Nephron progenitor cell (in vitro differentiated cells): ENCODE measurements around the gene PLP2.

Source experiments
- DNase-seq: peaks from one replicate; pipeline ENCODE4 v3.0.0; 2021
- H3K27ac Mint-ChIP-seq: 2 replicates; pipeline ENCODE4 v1.8.0; 2021; ENCODE audit warnings: mild to moderate bottlenecking, moderate library complexity, mixed read lengths
- H3K27me3 Mint-ChIP-seq: 2 replicates; pipeline ENCODE4 v1.8.0; 2021; ENCODE audit warnings: mild to moderate bottlenecking, low read depth, mixed read lengths; ENCODE audit not compliant: poor library complexity
- H3K36me3 Mint-ChIP-seq: 2 replicates; pipeline ENCODE4 v1.8.0; 2021; ENCODE audit warnings: low read depth, mixed read lengths
- H3K4me1 Mint-ChIP-seq: 2 replicates; pipeline ENCODE4 v1.8.0; 2021; ENCODE audit warnings: mixed read lengths
- H3K4me3 Mint-ChIP-seq: 2 replicates; pipeline ENCODE4 v1.8.0; 2021; ENCODE audit warnings: mild to moderate bottlenecking, moderate library complexity, mixed read lengths
- H3K9me3 Mint-ChIP-seq: 2 replicates; pipeline ENCODE4 v1.8.0; 2021; ENCODE audit warnings: mild to moderate bottlenecking, moderate library complexity, mixed read lengths
- TF ChIP-seq, protein P1 (sequence below): fragments of 200-600 bp; sonication (generic); IDR thresholded peaks from 2 replicates; pipeline ENCODE4 v1.5.0; 2021; ENCODE audit warnings: antibody characterized with exemption

The PLP2 gene

GRCh38 chrX:49203536-49203935, 31.8 kb downstream of the PLP2 start:
- peaks cover 40% of the 10 kb centered on the region for H3K9me3 Mint-ChIP-seq
- TF ChIP-seq, protein P1, sequence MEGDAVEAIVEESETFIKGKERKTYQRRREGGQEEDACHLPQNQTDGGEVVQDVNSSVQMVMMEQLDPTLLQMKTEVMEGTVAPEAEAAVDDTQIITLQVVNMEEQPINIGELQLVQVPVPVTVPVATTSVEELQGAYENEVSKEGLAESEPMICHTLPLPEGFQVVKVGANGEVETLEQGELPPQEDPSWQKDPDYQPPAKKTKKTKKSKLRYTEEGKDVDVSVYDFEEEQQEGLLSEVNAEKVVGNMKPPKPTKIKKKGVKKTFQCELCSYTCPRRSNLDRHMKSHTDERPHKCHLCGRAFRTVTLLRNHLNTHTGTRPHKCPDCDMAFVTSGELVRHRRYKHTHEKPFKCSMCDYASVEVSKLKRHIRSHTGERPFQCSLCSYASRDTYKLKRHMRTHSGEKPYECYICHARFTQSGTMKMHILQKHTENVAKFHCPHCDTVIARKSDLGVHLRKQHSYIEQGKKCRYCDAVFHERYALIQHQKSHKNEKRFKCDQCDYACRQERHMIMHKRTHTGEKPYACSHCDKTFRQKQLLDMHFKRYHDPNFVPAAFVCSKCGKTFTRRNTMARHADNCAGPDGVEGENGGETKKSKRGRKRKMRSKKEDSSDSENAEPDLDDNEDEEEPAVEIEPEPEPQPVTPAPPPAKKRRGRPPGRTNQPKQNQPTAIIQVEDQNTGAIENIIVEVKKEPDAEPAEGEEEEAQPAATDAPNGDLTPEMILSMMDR, result no peak
- peaks cover 5% of the 10 kb centered on the region for H3K4me1 Mint-ChIP-seq
- H3K36me3 Mint-ChIP-seq, result no peaks in the 10 kb centered on the region
- no peak for DNase-seq
- H3K4me3 Mint-ChIP-seq, result no peak overlapping the region
- H3K27ac Mint-ChIP-seq, result no peak overlapping the region
- H3K27me3 Mint-ChIP-seq, result peaks cover 20% of the 10 kb centered on the region

DNA sequence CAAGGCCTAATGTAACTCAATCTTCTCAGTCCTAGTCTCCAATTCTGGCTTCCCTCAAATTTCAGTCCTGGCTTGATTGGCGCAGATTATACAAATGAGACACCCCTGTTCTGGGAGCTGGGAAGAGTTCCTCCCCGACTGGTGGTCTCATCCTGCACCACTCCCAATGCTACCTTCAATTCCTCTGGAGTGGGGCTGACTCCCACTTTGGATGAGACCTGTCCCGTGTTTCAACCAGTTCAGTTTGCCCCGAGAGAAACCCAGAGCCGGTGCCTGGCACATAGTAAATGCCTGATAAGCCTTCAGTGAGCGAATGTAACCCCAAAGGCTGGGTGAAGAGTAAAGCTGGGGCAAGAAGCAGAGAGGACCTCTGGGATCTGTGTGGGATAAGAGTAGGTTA, 32.3 kb downstream of the PLP2 start:
- H3K27ac Mint-ChIP-seq, result no peak overlapping the region
- H3K27me3 Mint-ChIP-seq, result peaks cover 16% of the 10 kb centered on the region
- no peaks in the 10 kb centered on the region for H3K36me3 Mint-ChIP-seq
- peaks cover 5% of the 10 kb centered on the region for H3K4me1 Mint-ChIP-seq
- DNase-seq, result no peak
- H3K9me3 Mint-ChIP-seq, result peaks cover 38% of the 10 kb centered on the region
- no peak overlapping the region for H3K4me3 Mint-ChIP-seq
- TF ChIP-seq, protein P1, result no peak

DNA sequence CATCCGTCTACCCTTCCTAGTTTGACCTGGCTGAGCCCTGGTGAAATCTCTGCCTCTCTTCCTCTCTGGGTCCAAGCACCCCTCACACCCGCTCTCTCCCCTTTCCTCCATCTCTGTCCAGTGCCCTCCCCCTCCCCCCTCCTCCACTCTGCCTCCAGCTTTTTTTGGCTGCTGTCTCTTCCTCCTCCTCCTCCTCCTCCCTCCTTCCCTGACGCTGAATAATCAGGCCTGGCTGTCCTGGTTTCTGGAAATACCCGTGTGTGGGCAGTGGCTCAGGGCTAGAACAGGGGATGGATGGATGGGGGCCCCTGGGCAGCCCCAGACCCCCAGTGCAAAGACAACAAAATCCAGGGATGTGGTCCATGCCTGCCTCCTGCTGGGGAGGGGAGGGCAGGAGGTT, 33.0 kb downstream of the PLP2 start:
- Mint-ChIP-seq H3K36me3 (no peaks in the 10 kb centered on the region), H3K27me3 (peaks cover 10% of the 10 kb centered on the region), H3K4me1 (peaks cover 5% of the 10 kb centered on the region), H3K27ac (no peak overlapping the region), H3K4me3 (no peak overlapping the region), H3K9me3 (peaks cover 42% of the 10 kb centered on the region)
- DNase-seq, result no peak
- TF ChIP-seq, protein P1, result no peak

DNA sequence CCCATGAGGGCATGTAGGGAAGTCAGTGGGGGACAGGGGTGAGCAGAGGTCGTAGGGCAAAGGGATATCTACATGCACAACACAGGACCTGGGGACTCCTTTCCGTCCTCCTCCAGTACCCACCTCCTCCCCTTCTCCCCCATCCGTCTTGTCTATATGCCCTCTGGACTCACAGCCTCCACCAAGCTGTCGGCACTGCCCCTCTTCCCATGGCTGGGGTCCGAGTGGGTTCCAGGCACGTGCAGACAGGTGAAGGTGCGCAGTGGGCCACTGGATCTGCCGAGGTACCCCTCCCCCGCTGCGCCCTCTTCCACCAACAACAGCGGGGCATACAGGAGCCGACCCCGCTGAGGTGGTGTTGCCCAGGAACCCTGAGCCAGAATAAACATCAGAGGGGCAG, 33.7 kb downstream of the PLP2 start:
- H3K27ac Mint-ChIP-seq, result no peak overlapping the region
- H3K27me3 Mint-ChIP-seq, result peaks cover 10% of the 10 kb centered on the region
- no peak for DNase-seq
- H3K4me1 Mint-ChIP-seq, result peaks cover 4% of the 10 kb centered on the region
- TF ChIP-seq, protein P1, result no peak
- H3K36me3 Mint-ChIP-seq, result no peaks in the 10 kb centered on the region
- H3K9me3 Mint-ChIP-seq, result peaks cover 41% of the 10 kb centered on the region
- H3K4me3 Mint-ChIP-seq, result no peak overlapping the region

DNA sequence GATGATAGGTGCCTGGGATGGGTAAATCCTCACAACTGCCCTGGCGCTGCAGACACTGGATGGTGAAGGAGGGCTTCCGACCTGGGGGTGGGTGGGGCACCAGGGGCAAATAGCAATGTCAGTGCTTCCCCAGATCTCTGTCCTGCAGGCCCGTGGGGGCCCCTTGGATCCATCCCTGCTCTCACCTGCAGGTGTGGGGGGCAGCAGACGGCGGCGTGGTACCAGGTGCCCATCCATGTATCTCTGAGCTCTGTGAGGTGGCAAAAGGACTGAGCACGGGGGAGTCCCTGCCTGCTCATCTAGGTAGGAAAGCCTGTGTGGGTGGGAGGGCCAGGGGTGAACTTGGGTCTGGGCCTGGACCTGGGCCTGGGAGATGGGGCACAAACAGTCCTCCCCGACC, 34.8 kb downstream of the PLP2 start:
- Mint-ChIP-seq H3K36me3 (no peaks in the 10 kb centered on the region), H3K4me1 (no peaks in the 10 kb centered on the region), H3K27me3 (peaks cover 12% of the 10 kb centered on the region), H3K9me3 (peaks cover 47% of the 10 kb centered on the region), H3K27ac (no peak overlapping the region), H3K4me3 (no peak overlapping the region)
- DNase-seq, result no peak
- TF ChIP-seq, protein P1, result no peak

- Mint-ChIP-seq H3K9me3 (peaks cover 54% of the 10 kb centered on the region), H3K27ac (no peak overlapping the region), H3K4me1 (no peaks in the 10 kb centered on the region), H3K4me3 (no peak overlapping the region), H3K36me3 (no peaks in the 10 kb centered on the region), H3K27me3 (peaks cover 12% of the 10 kb centered on the region)
- TF ChIP-seq, protein P1, result no peak
- no peak for DNase-seq
Measured at GRCh38 chrX:49208399-49208798, 36.7 kb downstream of the PLP2 start.
